Measurements from ENCODE around the gene WWOX. TPM values are rescaled to one million over a fixed set of nuclear protein-coding genes. Genes with fewer than 3 reads are reported as not detected.

Gene WWOX
- total RNA-seq, 1 experiment from 2014 or later: 15.6 TPM

- WGBS (ENCODE audit: extremely low coverage, insufficient read length, low lambda C conversion rate): no CpG with 5 or more reads among the region's 7 CpGs
- H3K18ac ChIP-seq (ENCODE audit: insufficient read length, low read depth, low read length): no peak overlapping the region
- no peak overlapping the region for H3K4me2 ChIP-seq (ENCODE audit: insufficient read depth, insufficient read length, low read length)
- no peak overlapping the region for H4K8ac ChIP-seq (replicated peaks; ENCODE audit: insufficient read length, low read depth, low read length)
- Mint-ChIP-seq H3K4me1 (peaks cover 12 to 15% of the 10 kb centered on the region in 2 experiments; a peak in 3 of 4 replicates), H3K4me3 (no peak overlapping the region), H3K9me3 (peaks cover 22 to 28% of the 10 kb centered on the region in 2 experiments), H3K27me3 (ENCODE audit: low read depth) (no peaks in the 10 kb centered on the region), H3K36me3 (ENCODE audit: insufficient read depth in 1 of 3, low read depth in 3 of 3) (peaks cover 13 to 21% (median 16%) of the 10 kb centered on the region in 3 experiments), H3K27ac (no peak overlapping the region)
- H4K5ac ChIP-seq (ENCODE audit: insufficient read length, low read depth, low read length): no peak overlapping the region
- no peak for DNase-seq
- H3K56ac ChIP-seq (ENCODE audit: insufficient read length, low read depth, low read length): no peak overlapping the region
- no peak overlapping the region for H3K9ac ChIP-seq (ENCODE audit: extremely low read depth, insufficient read length, low read length)
- peaks cover 25% of the 10 kb centered on the region for H3K9me3 ChIP-seq (ENCODE audit: control insufficient read depth, low read depth, low read length)
- no peak overlapping the region for H2BK12ac ChIP-seq (ENCODE audit: insufficient read length, low read depth, low read length)
- H3K23ac ChIP-seq (ENCODE audit: insufficient read length, low read depth, low read length): no peak overlapping the region
- peaks cover 3% of the 10 kb centered on the region; the same call in 1 of the 2 replicates for H3K4me1 ChIP-seq (ENCODE audit: insufficient read depth, low read length)
- no peak overlapping the region for H2AFZ ChIP-seq (ENCODE audit: low read length)
- no peak overlapping the region for H3K14ac ChIP-seq (ENCODE audit: insufficient read depth, low read length)
- no peak for TF ChIP-seq CTCF (conservative IDR thresholded peaks at IDR 0.05)
- no peaks in the 10 kb centered on the region for H4K20me1 ChIP-seq (ENCODE audit: control insufficient read depth, insufficient read depth, insufficient read length)
- no peak overlapping the region for H3K4ac ChIP-seq (ENCODE audit: low read depth, low read length)
- H2BK120ac ChIP-seq (ENCODE audit: low read depth, low read length, poor library complexity, severe bottlenecking): no peak overlapping the region
- no peak overlapping the region for H2BK20ac ChIP-seq (ENCODE audit: low read depth, low read length, poor library complexity, severe bottlenecking)
- H3K79me2 ChIP-seq (ENCODE audit: insufficient read depth, low read length): 0 out of 2 replicates have a peak, but pooled peaks cover 2% of the 10 kb centered on the region
- H3K27me3 ChIP-seq (ENCODE audit: insufficient read depth, low read length): no peaks in the 10 kb centered on the region
- H2BK15ac ChIP-seq (ENCODE audit: low read depth, low read length): no peak overlapping the region
- H3K27ac ChIP-seq (ENCODE audit: insufficient read length, low read depth, low read length): no peak overlapping the region
- H2AK5ac ChIP-seq (ENCODE audit: insufficient read length, low read length): no peak overlapping the region
- H3T11ph ChIP-seq (ENCODE audit: low read length): no peak overlapping the region
- H3K23me2 ChIP-seq (ENCODE audit: insufficient read length, low read depth, low read length, poor library complexity, severe bottlenecking): no peaks in the 10 kb centered on the region
- H3K79me1 ChIP-seq (ENCODE audit: insufficient read depth, low read depth, low read length, poor library complexity, severe bottlenecking): no peaks in the 10 kb centered on the region
- H4K91ac ChIP-seq (ENCODE audit: insufficient read length, low read depth, low read length): no peak overlapping the region
- no peak overlapping the region for H2BK5ac ChIP-seq (ENCODE audit: insufficient read length, low read length)
Observed at GRCh38 chr16:78916928-78917545, 817.6 kb downstream of the WWOX start.
